GM10248 (cell line): ENCODE data around the gene SH3TC1.

Experiments
- CTCF ChIA-PET: fragments of 300-600 bp; sonication (Branson Sonifier 250); formaldehyde crosslinking; extraction: SDS; loops from one replicate; lab custom pipeline; 2021; ENCODE audit warnings: antibody characterized with exemption; lab: Yijun Ruan, JAX
- POLR2A ChIA-PET: fragments of 350-650 bp; sonication (Branson Sonifier 250); formaldehyde crosslinking; extraction: SDS; loops from one replicate; lab custom pipeline; 2020; ENCODE audit warnings: antibody characterized with exemption; lab: Yijun Ruan, JAX
- DNase-seq: peaks from one replicate; pipeline ENCODE4 v3.0.0; 2012; ENCODE audit errors: extremely low spot score
- CTCF ChIP-seq: IDR thresholded peaks from 2 replicates; pipeline ENCODE4 v1.5.1; 2012; ENCODE audit warnings: mild to moderate bottlenecking, low read depth; ENCODE audit errors: extremely low read depth, missing control alignments, control extremely low read depth

The SH3TC1 gene

DNA sequence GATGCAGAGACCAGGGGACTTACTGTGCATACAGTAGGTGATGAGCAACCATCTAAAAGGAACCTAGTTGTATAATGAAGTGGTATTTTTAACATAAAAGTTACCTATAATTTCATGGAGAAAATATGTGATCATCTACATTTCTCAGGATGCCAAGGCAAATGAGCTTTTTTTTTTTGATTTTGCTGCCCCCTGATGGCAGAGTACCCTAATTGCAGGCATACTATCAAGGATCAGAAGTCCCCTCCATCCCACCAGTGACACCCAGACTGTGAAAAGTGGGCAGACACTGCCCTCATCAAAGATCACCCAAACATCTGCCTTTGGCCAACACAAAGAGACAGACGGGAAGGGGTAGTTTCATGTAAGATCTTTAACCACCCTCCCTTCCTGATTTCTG lies 30.9 kb upstream of the SH3TC1 start:
- ChIA-PET CTCF (interaction anchor here (1.0 to 2.3 kb wide), 5 partner anchors 8 to 268 kb away, joined by 3 to 11 read pairs (median 4); partner anchors contain the start of gene ABLIM2), POLR2A (no interaction called here)
- peak; percentile 2 for TF ChIP-seq CTCF

GRCh38 chr4:8168832-8169598 lies 30.1 kb upstream of the SH3TC1 start:
- ChIA-PET POLR2A (no interaction called here), CTCF (interaction anchor here (1.0 to 2.3 kb wide), 4 partner anchors 7 to 267 kb away, joined by 3 to 11 read pairs (median 4); no protein-coding TSS in a partner anchor)
- no peak for TF ChIP-seq CTCF
- DNase-seq, result no peak

More for the DNA sequence above, 30.9 kb upstream of the SH3TC1 start:
- DNase-seq, result no peak

DNA sequence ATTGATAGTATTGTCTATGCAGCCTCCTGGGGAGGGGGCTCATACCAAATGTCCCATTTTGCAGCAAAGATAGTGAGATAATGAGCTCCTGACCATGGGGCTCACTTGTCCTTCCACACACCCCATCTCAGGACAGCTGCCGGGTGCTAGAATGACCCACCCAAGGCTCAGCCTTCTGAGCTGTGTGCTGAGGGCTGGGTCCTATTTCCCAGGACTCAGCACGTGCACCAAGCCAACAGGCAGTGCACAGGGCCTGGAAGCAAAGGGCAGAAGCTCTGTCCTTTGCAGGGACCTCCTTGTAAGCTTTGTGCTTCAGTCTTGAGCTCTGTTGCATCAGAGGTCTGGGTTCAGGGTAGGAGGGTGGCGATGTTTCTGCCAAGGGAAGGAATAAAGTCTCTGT lies 29.3 kb upstream of the SH3TC1 start:
- CTCF ChIA-PET, result interaction anchor here (2.3 kb wide), 1 partner anchor 20 kb away, joined by 6 read pairs; no protein-coding TSS in a partner anchor
- POLR2A ChIA-PET, result no interaction called here
- DNase-seq, result no peak
- no peak for TF ChIP-seq CTCF

GRCh38 chr4:8170341-8170740 lies 28.7 kb upstream of the SH3TC1 start:
- ChIA-PET POLR2A (no interaction called here), CTCF (interaction anchor here (2.3 kb wide), 1 partner anchor 20 kb away, joined by 6 read pairs; no protein-coding TSS in a partner anchor)
- TF ChIP-seq CTCF, result no peak
- DNase-seq, result no peak

GRCh38 chr4:8171266-8171665 lies 27.8 kb upstream of the SH3TC1 start:
- ChIA-PET CTCF (interaction anchor here (1.6 kb wide), 1 partner anchor 13 kb away, joined by 3 read pairs; no protein-coding TSS in a partner anchor), POLR2A (no interaction called here)
- no peak for TF ChIP-seq CTCF
- DNase-seq, result no peak

GRCh38 chr4:8171984-8172924 lies 26.8 kb upstream of the SH3TC1 start:
- ChIA-PET CTCF (interaction anchor here (0.6 to 2.1 kb wide), 3 partner anchors 8 to 235 kb away, joined by 3 to 8 read pairs (median 3); no protein-coding TSS in a partner anchor), POLR2A (no interaction called here)
- no peak for TF ChIP-seq CTCF
- DNase-seq, result peak; percentile 86
